Mucosa of rectum (tissue), 2 donors: ENCODE data around the gene PRODH2.
"Not testable (repeated sequence)": the region's sequence is repeated elsewhere in the genome, so short reads cannot be mapped to it uniquely, and the experiment has no call there.

Experiments used
- H3K27ac ChIP-seq, 2 donors: one replicate each; pipeline ENCODE4 v1.7.0; 2013; ENCODE audit warnings: inconsistent platforms in 2 of 2, low read depth in 2 of 2, low read length in 2 of 2
- H3K27me3 ChIP-seq, 2 donors: one replicate each; pipeline ENCODE4 v1.7.0; 2013; ENCODE audit warnings: low read length in 2 of 2; ENCODE audit not compliant: control insufficient read depth in 2 of 2, insufficient read depth in 2 of 2
- H3K36me3 ChIP-seq, 2 donors: one replicate each; pipeline ENCODE4 v1.7.0; 2013; ENCODE audit warnings: low read length in 2 of 2; ENCODE audit not compliant: control insufficient read depth in 2 of 2, insufficient read depth in 2 of 2
- H3K4me1 ChIP-seq, 2 donors: one replicate each; pipeline ENCODE4 v1.7.0; 2013; ENCODE audit warnings: low read length in 2 of 2, mild to moderate bottlenecking in 1 of 2; ENCODE audit not compliant: control insufficient read depth in 2 of 2, insufficient read depth in 2 of 2
- H3K4me3 ChIP-seq, 2 donors: one replicate each; pipeline ENCODE4 v1.7.0; 2013; ENCODE audit warnings: low read length in 2 of 2
- H3K9ac ChIP-seq, 2 donors: one replicate each; pipeline ENCODE4 v1.7.0; 2013; ENCODE audit warnings: low read length in 2 of 2, low read depth in 1 of 2, mild to moderate bottlenecking in 1 of 2
- H3K9me3 ChIP-seq, 2 donors: one replicate each; pipeline ENCODE4 v1.7.0; 2013; ENCODE audit warnings: low read length in 2 of 2; ENCODE audit not compliant: control insufficient read depth in 2 of 2
- donor health status: healthy.
- donor health status: Normal muscosa, but diverticular disease.

PRODH2 gene

GRCh38 chr19:35842666-35843272 lies 30.1 kb upstream of the PRODH2 start:
- no peaks in the 10 kb centered on the region for H3K36me3 ChIP-seq
- no peak overlapping the region for H3K4me3 ChIP-seq
- no peak overlapping the region for H3K27ac ChIP-seq
- peaks cover 0 to 3% of the 10 kb centered on the region in 2 donors for H3K9me3 ChIP-seq
- peaks cover 5 to 9% of the 10 kb centered on the region in 2 donors for H3K4me1 ChIP-seq
- no peak overlapping the region for H3K9ac ChIP-seq
- peaks cover 17 to 22% of the 10 kb centered on the region in 2 donors for H3K27me3 ChIP-seq

GRCh38 chr19:35841961-35842595 lies 29.4 kb upstream of the PRODH2 start:
- Histone ChIP-seq H3K27ac (no peak overlapping the region), H3K9ac (no peak overlapping the region), H3K4me3 (no peak overlapping the region), H3K9me3 (peaks cover 0 to 3% of the 10 kb centered on the region in 2 donors), H3K4me1 (peaks cover 5 to 9% of the 10 kb centered on the region in 2 donors), H3K36me3 (no peaks in the 10 kb centered on the region), H3K27me3 (peaks cover 17 to 22% of the 10 kb centered on the region in 2 donors)

- not testable (repeated sequence) for H3K27me3 ChIP-seq, H3K4me3 ChIP-seq, H3K27ac ChIP-seq, H3K4me1 ChIP-seq, H3K9me3 ChIP-seq, H3K9ac ChIP-seq, H3K36me3 ChIP-seq
Observed at GRCh38 chr19:35836096-35836495, 23.5 kb upstream of the PRODH2 start.

DNA sequence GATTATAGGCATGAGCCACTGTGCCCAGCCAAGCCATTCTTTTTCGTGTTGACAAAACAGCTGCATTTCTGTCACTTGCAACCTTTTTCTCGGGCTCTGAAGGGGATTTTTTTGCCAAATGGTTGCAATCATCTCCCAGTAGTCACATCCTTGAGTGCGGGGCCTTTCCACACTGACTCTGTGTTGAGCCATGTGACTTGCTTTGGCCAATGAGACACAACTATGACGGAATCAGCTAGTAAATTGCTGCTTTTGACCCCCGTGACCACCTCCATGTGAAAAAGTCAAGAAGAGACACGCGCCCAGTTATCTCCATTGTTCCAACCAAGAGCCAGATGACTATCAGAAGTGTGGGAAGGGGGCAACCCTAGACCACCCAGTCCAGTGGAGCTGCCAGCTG lies 21.3 kb upstream of the PRODH2 start:
- no peaks in the 10 kb centered on the region for H3K36me3 ChIP-seq
- H3K4me3 ChIP-seq: no peak overlapping the region
- H3K9me3 ChIP-seq: no peaks in the 10 kb centered on the region
- H3K4me1 ChIP-seq: no peaks in the 10 kb centered on the region
- H3K27ac ChIP-seq: no peak overlapping the region
- no peaks in the 10 kb centered on the region for H3K27me3 ChIP-seq
- no peak overlapping the region for H3K9ac ChIP-seq

GRCh38 chr19:35832054-35832453 lies 19.4 kb upstream of the PRODH2 start:
- no peak overlapping the region for H3K4me3 ChIP-seq
- H3K27ac ChIP-seq: no peak overlapping the region
- no peaks in the 10 kb centered on the region for H3K9me3 ChIP-seq
- H3K4me1 ChIP-seq: no peaks in the 10 kb centered on the region
- H3K27me3 ChIP-seq: no peaks in the 10 kb centered on the region
- no peaks in the 10 kb centered on the region for H3K36me3 ChIP-seq
- no peak overlapping the region for H3K9ac ChIP-seq

DNA sequence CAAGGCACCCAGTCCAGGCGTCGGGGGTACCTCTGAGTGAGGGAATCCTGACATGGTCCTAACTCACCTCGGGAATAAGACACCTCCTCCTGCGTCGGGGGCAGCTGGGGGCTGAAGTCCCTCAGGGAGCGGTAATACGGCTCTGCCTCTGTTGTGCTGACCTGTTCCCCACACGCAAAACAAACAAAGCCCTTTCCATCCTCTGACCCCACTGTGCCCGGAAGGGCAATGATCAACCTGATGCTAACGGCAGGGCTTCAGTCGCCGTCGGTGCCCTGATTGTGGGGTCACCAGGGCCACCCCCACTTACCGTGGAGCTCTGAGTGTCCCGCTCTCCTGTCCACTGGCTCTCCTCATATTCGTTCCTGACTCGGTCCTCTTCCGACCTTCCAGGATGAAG lies 18.3 kb upstream of the PRODH2 start:
- no peaks in the 10 kb centered on the region for H3K9me3 ChIP-seq
- no peaks in the 10 kb centered on the region for H3K36me3 ChIP-seq
- no peak overlapping the region for H3K27ac ChIP-seq
- H3K4me1 ChIP-seq: no peaks in the 10 kb centered on the region
- H3K27me3 ChIP-seq: no peaks in the 10 kb centered on the region
- H3K4me3 ChIP-seq: no peak overlapping the region
- no peak overlapping the region for H3K9ac ChIP-seq

- no peaks in the 10 kb centered on the region for H3K4me1 ChIP-seq
Observed at GRCh38 chr19:35828692-35829301, 16.2 kb upstream of the PRODH2 start.

DNA sequence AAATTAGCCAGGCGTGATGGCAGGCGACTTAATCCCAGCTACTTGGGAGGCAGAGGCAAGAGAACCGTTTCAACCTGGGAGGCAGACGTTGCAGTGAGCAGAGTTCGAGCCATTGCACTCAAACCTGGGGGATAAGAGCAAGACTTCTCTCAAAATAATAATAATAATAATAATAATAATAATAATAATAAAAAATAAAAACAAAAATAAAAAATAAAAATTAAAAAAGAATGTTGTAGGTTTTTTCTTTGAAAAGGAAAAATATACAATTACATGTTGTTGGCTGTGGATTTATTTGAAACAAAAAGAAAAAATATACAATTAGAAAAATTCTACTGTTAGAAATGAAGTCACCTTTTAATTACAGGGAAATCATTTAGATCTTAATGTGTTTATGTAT lies 11.5 kb upstream of the PRODH2 start:
- Histone ChIP-seq H3K4me3 (no peak overlapping the region), H3K9ac (no peak overlapping the region), H3K9me3 (no peaks in the 10 kb centered on the region), H3K4me1 (no peaks in the 10 kb centered on the region), H3K36me3 (no peaks in the 10 kb centered on the region), H3K27ac (no peak overlapping the region), H3K27me3 (no peaks in the 10 kb centered on the region)

More at GRCh38 chr19:35828692-35829301, 16.2 kb upstream of the PRODH2 start:
- Histone ChIP-seq H3K9me3 (no peaks in the 10 kb centered on the region), H3K27me3 (no peaks in the 10 kb centered on the region), H3K4me3 (no peak overlapping the region), H3K9ac (no peak overlapping the region), H3K36me3 (no peaks in the 10 kb centered on the region), H3K27ac (no peak overlapping the region)

DNA sequence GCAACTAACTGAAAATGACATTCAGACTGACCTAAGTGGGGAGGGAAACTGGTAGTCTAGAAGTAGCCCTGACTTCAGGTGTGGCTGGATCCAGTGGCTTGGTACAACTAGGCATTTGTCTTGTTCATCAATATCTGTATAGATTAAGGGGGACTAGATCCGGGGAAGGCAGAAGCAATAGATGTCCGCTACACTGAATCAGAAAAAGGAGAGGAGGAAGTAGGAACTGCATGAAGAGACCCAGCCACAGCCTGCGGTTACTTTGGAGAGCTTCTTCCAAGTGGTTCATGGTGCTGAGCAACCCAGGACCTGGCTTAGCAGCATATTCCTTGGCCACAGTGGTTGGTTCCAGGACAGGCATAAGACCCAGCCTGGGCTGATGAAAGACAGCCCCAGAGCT lies 9.9 kb upstream of the PRODH2 start:
- Histone ChIP-seq H3K27me3 (peaks cover 0 to 2% of the 10 kb centered on the region in 2 donors), H3K4me1 (no peaks in the 10 kb centered on the region), H3K27ac (no peak overlapping the region), H3K9me3 (no peaks in the 10 kb centered on the region), H3K4me3 (no peak overlapping the region), H3K36me3 (no peaks in the 10 kb centered on the region), H3K9ac (no peak overlapping the region)

- no peaks in the 10 kb centered on the region for H3K4me1 ChIP-seq
- H3K9ac ChIP-seq: no peak overlapping the region
- peaks cover 0 to 2% of the 10 kb centered on the region in 2 donors for H3K27me3 ChIP-seq
- no peak overlapping the region for H3K27ac ChIP-seq
- H3K9me3 ChIP-seq: no peaks in the 10 kb centered on the region
- H3K36me3 ChIP-seq: no peaks in the 10 kb centered on the region
- H3K4me3 ChIP-seq: no peak overlapping the region
Observed at GRCh38 chr19:35818445-35818844, 5.8 kb upstream of the PRODH2 start.
